Measurements from ENCODE around the gene RBMY1A1.
"Not testable (repeated sequence)": the region's sequence is repeated elsewhere in the genome, so short reads cannot be mapped to it uniquely, and the experiment has no call there.

RBMY1A1 gene

GRCh38 chrY:21534579-21534978, at the start of gene RBMY1A1:
TSS of gene RBMY1A1 (plus strand) at chrY:21534879. CDS start at chrY:21536892, 2,013 bp downstream.
- DNase-seq; intact Hi-C loops (cut with DNase I): not testable (repeated sequence)

DNA sequence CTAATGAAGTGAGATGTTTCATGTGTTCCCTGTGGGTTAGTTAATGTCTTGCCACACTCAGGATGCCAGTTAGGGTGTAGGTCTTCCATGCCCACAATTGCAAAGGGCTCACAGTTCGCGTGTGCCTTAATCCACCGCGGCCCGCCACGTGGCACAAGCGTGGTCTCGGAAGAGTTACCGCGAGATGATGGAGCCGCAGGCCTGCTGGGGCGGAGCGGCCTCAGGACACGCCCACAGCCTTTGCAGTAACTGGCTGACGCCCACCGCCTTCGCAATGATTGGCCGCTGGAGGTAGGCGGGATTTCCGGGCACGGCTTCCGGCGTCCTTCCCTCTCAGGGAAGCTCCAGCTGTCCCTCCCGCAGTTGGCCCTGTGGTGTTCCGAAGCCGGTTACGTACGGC, 23.6 kb upstream of the RBMY1A1 start, which contains the start of gene RBMY1B:
Gene RBMY1B (plus strand): TSS at position 301 of the 400 bp plus-strand sequence. CDS start 2,013 bp downstream, outside the sequence.
- DNase-seq; intact Hi-C loops (cut with DNase I): not testable (repeated sequence)

DNA sequence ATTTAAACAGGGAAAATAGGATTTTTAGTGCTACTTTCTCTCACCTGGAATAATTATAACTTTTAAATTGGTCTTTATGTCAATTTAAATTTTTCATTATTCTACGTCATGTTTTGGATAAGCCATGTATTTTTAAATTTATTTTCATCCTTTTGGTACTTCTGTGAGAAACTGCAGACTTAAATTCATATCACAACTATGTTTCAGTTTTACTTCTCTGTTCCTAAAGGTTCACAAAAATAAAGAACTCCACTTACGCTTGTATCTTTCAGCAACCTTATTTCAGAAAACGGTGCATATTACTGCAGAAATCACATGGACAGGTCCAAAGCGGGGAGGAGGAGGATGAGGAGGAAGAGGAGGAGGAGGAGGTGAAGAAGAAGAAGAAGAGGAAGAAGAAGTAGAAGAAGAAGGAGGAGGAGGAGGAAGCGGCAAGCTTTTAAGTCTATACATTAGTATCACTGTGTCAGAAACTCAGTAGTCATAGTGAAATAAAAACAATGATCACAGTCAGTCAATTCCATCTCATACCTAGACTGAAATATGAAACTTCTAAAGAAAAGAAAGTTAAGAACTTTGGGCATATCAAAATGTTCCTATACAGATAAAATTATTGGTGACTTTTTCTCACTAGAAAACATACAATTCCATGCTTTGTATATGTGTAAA, 24.8 kb downstream of the RBMY1A1 start:
- DNase-seq; intact Hi-C loops (cut with DNase I): not testable (repeated sequence)

- intact Hi-C loops (cut with DNase I): no loop called here
- DNase-seq: no peak
These were observed 50.8 kb downstream of the RBMY1A1 start for GRCh38 chrY:21585449-21585848.

GRCh38 chrY:21586454-21586853, 51.8 kb downstream of the RBMY1A1 start:
- DNase-seq; intact Hi-C loops (cut with DNase I): not testable (repeated sequence)

DNA sequence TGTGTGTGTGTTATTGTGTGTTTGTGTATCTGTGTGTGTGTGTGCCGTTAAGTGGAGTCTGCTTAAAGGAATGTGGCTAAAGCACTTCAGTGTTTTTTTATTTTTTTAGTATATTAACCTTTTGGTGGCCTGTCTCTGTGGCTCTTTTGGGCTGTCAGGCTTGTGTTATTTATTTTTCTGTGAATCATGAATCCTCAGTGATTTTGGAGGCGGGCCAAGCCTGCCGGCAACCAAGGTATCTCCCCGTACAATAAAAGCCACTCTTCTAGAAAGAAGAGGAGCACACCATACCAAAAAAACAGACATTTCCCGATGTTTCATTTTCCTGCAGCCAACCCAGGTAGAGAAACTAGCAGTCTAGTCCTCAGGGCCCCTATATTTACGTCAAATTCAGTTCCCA, 57.4 kb downstream of the RBMY1A1 start:
- no peak for DNase-seq
- intact Hi-C loops (cut with DNase I): no loop called here

DNA sequence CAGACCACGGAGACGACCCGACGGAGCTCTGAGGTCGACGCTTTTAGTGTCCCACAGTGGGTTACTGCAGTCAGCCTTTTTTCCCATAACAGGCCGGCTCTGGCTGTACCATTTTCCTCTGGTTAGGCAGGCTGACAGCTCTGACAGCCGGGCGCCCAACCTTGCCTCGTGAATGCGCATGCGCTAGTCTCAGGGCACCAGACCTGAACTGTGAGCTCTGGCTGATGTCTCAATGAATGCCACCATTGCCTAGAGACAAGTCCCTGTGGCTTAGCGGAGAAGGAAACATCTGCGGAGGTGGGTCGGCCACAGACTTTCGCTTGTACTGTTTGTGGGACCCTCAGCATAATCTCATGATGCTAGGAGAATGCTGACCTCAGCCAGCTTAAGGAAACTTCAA, 61.6 kb downstream of the RBMY1A1 start:
- intact Hi-C loops (cut with DNase I); DNase-seq: not testable (repeated sequence)
